ENCODE results near the gene L3MBTL2.
"Not testable (repeated sequence)": the region's sequence is repeated elsewhere in the genome, so short reads cannot be mapped to it uniquely, and the experiment has no call there.

The L3MBTL2 gene

GRCh38 chr22:41241133-41241676 lies 36.1 kb downstream of the L3MBTL2 start:
- DNase-seq, result no peak

DNA sequence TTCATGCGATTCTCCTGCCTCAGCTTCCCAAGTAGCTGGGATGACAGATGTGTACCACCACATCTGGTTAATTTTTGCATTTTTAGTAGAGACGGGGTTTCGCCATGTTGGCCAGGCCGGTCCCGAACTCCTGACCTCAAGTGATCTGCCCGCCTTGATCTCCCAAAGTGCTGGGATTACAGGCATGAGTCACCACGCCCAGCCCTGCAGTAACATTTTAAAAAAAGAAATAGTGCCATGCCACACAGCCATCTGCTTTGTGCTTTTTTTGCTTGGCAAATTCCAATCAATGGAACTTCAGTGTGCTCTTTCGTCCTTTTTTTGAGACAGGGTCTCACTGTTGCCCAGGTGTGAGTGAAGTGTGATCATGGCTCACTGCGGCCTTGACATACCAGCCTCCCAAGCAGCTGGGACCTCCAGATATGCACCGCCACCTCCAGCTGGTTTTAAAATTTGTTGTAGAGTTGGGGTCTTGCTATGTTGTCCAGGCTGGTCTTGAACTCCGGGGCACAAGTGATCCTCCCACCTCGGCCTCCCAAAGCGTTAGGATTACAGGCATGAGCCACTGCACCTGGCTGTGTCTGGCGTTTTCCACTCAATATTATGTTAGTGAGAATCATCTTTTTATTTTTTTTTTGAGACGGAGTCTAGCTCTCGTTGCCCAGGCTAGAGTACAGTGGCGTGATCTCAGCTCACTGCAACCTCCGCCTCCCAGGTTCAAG lies 37.4 kb downstream of the L3MBTL2 start:
- no peak for DNase-seq

- no peak for DNase-seq
These were observed 38.2 kb downstream of the L3MBTL2 start for GRCh38 chr22:41243361-41243760.

DNA sequence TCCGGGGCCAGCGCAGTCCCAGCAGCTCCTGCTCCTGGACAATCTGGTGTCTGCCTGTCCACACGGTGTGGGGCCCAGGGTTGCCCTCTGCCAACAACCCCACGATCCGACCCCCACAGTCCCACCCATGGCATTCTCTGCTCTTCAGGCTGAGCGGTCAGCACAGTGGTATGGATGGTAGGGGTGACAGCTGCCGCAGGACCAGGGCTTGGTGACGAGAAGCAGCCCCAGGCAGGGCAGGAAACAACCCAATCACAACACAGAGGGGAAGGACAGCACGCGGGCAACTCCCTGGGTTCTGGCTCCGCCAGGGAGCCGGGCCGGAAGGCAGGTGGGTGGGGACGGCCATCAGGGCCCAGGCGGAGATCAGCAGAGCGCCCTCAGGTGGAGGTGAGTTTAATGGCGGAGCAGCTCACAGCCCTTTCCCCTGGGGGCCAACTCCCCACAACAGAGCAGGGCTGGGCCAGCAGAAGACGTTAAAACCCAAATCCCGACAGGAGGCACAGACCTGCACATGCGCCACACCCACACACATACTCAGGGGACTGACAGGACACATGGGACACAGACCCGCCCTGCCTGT lies 40.9 kb downstream of the L3MBTL2 start:
- no peak for DNase-seq

DNA sequence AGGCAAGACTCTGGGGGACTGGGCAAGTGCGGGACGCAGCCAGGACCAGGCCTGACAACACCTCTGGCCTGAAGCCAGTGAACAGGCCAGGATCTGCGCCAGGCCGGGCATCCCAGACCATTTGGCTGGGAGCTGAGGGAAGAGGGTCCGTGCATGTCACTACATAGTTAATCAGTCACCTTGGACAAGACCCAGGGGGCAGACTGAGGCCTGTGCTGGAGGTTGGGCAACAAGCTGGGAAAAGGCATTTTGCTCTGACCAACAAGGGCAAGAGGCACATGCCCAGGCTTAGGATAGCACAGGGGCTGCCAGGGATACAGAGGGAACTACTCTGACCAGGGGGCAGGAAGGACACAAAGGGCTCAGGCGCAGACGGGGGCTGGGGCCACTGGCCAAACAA lies 42.6 kb downstream of the L3MBTL2 start:
- DNase-seq, result no peak

DNA sequence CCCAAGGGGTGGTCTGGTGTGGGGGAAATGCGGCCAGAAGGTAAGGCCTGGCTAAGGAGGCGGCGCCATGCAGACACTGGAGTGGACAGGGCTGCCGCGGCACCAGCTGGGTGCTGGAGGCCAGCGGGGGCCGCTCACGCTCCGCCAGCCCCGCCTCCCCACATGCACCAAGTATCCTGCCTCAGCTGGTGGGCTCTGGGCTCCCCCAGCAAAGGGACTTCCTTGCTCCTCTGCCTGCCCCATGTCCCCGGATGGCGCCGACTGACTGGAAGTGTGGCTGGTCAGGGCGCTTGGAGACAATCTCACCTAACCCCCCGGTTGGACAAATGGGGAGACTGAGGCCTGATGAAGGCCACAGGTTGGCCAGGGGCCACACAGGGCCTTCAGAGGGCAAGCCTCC lies 43.2 kb downstream of the L3MBTL2 start:
- no peak for DNase-seq

GRCh38 chr22:41248758-41249157 lies 43.6 kb downstream of the L3MBTL2 start:
- no peak for DNase-seq

DNA sequence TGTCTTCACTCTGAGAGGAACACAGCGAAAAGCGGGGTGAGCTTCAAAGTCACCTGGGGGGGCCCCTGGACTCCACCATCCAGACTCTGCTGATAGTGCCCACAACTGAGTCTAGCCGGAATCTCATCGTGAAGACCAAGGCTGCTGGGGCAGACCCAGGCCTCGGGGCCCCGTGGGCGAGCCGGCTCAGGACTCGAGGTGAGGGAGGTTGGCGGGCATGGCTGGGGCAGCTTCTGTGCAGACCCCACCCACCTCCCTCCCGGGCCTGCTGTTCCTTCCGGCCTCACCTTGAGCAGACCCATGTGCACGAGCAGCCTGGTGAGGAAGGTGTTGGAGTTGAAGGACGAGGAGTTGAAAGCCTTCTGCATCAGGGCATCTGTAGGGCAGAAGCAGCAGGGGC lies 44.3 kb downstream of the L3MBTL2 start:
- DNase-seq, result no peak

- no peak for DNase-seq
These were observed 45.0 kb downstream of the L3MBTL2 start for GRCh38 chr22:41250127-41250526.

DNA sequence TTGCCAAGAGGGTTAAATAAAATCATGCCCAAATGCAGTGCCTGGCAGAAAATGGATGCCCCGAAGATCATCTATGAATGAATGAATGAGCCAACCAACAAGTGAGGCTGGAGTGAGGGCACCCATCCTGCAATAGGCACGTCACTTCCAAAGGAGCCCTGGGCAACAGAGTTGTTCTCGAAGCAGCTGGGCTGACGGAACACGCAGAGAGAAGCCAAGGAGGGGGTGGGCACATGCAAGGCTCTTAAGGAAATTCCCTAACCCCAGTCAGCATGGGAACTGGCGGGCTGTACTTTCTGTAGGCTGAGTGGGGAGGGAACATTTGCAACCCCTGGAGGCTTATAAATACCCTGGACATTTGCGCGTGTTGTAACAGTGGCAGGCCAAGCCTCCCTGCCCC lies 47.3 kb downstream of the L3MBTL2 start:
- DNase-seq, result no peak

- no peak for DNase-seq
These were observed 49.1 kb downstream of the L3MBTL2 start for GRCh38 chr22:41254230-41254629.

- peak; percentile 44 for DNase-seq
These were observed 51.4 kb downstream of the L3MBTL2 start for GRCh38 chr22:41256254-41257253.

- DNase-seq, result no peak
These were observed 52.6 kb downstream of the L3MBTL2 start for GRCh38 chr22:41257696-41258095.

GRCh38 chr22:41259756-41260155 lies 54.6 kb downstream of the L3MBTL2 start:
- DNase-seq, result not testable (repeated sequence)

DNA sequence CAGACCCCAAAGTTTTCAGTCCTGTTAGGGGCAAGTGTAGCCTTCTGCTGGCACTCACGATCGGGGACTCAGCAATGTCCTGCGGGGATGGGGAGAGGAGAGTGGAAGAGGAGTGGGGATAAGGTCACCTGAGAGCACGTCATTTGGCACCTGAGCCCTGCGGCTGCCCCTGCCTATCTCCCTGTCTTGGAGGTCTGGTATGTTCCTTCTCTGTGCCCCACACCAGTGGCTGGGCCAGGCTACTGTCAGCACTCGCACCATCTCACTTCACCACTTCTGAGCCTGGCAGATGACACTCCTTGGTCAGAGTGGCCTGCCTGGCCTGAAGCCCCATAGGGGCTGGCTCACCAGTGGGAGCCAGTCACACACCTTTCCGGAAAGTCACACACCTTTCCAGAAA lies 55.8 kb downstream of the L3MBTL2 start:
- DNase-seq, result no peak

- no peak for DNase-seq
These were observed 56.6 kb downstream of the L3MBTL2 start for GRCh38 chr22:41261541-41262249.

GRCh38 chr22:41262250-41262765 lies 57.2 kb downstream of the L3MBTL2 start:
- DNase-seq, result no peak

GRCh38 chr22:41263704-41264103 lies 58.6 kb downstream of the L3MBTL2 start:
- DNase-seq, result no peak

GRCh38 chr22:41264408-41264941 lies 59.4 kb downstream of the L3MBTL2 start:
- no peak for DNase-seq

DNA sequence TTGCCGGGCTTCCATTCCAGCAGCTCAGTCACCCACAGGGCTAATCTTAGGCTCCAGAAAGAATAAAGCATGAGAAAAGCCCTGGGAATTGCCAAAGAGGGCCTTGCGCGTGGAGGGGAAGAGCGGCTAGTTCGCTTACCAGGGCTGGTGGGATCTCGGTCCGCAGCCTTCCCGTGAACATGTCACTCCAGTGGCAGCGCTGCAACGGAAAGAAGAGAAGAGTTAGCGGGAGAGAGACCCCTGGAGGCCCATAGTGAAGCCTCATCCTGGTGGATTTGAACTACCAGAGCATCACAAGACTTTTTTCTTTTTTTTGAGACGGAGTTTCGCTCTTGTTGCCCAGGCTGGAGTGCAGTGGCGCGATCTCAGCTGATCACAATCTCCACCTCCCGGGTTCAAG lies 62.8 kb downstream of the L3MBTL2 start:
- no peak for DNase-seq

DNA sequence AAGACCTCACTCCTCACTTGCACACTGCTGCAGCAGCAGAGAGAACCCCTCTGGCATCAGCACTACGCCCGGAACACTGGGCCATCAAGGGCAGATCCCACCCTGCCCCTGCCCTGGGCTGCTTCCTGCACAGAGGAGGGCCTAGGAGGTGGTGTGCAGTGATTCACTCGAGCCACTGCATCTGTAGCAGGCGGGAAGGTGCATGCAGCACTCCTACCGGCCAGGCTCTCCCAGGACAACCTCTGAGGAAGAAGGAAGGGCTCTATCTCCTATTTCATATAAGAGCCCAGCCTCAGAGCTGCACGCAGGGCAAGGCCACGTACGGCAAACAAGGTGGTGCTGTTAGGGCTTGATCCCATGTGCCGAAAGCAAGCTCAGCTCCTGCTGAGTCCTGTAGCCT lies 66.7 kb downstream of the L3MBTL2 start:
- DNase-seq, result no peak

GRCh38 chr22:41273128-41273527 lies 68.0 kb downstream of the L3MBTL2 start:
- no peak for DNase-seq
